NAMALWA (cell line): ENCODE data around the gene DBF4B.

Source experiments
- DNase-seq: peaks from one replicate; pipeline ENCODE4 v3.0.0-alpha.2; 2015; ENCODE audit warnings: low spot score

Gene DBF4B

GRCh38 chr17:44777394-44778348 lies 69.2 kb downstream of the DBF4B start:
- peak; percentile 80 for DNase-seq

GRCh38 chr17:44778656-44779210 lies 70.3 kb downstream of the DBF4B start:
- DNase-seq = no peak

GRCh38 chr17:44779211-44780025 lies 71.0 kb downstream of the DBF4B start:
- DNase-seq = peak; percentile 86

GRCh38 chr17:44780161-44780560 lies 71.7 kb downstream of the DBF4B start:
- DNase-seq = no peak

- DNase-seq = no peak
Measured at GRCh38 chr17:44780845-44781480, 72.5 kb downstream of the DBF4B start.

- no peak for DNase-seq
Measured at GRCh38 chr17:44781551-44782325, 73.3 kb downstream of the DBF4B start.

- no peak for DNase-seq
Measured at GRCh38 chr17:44782326-44782850, 73.9 kb downstream of the DBF4B start.

- no peak for DNase-seq
Measured at GRCh38 chr17:44785921-44786320, 77.5 kb downstream of the DBF4B start.

- no peak for DNase-seq
Measured at GRCh38 chr17:44786551-44787081, 78.2 kb downstream of the DBF4B start.

GRCh38 chr17:44787271-44787940 lies 78.9 kb downstream of the DBF4B start:
- no peak for DNase-seq

GRCh38 chr17:44788139-44788538 lies 79.7 kb downstream of the DBF4B start:
- DNase-seq = no peak

GRCh38 chr17:44792276-44792675 lies 83.8 kb downstream of the DBF4B start:
- DNase-seq = no peak

GRCh38 chr17:44793885-44794842 lies 85.7 kb downstream of the DBF4B start:
- no peak for DNase-seq

GRCh38 chr17:44794851-44795413 lies 86.5 kb downstream of the DBF4B start:
- DNase-seq = no peak

- DNase-seq = no peak
Measured at GRCh38 chr17:44795421-44795820, 87.0 kb downstream of the DBF4B start.

GRCh38 chr17:44795928-44796327 lies 87.5 kb downstream of the DBF4B start:
- DNase-seq = no peak

- DNase-seq = no peak
Measured at GRCh38 chr17:44796731-44797130, 88.3 kb downstream of the DBF4B start.

GRCh38 chr17:44797802-44798201 lies 89.3 kb downstream of the DBF4B start:
- no peak for DNase-seq

- DNase-seq = no peak
Measured at GRCh38 chr17:44798356-44798755, 89.9 kb downstream of the DBF4B start.
